Stimulated activated CD4-positive, alpha-beta T cell treated with anti-CD3 and anti-CD28 coated beads, Interleukin-12 subunit alpha, Interleukin-12 subunit beta, amount 100 ng/mL, for 4 hours (primary cell): Measurements from ENCODE around the gene SGIP1.
"Not testable (repeated sequence)": the region's sequence is repeated elsewhere in the genome, so short reads cannot be mapped to it uniquely, and the experiment has no call there.

ENCODE experiments used
- DNase-seq: peaks from one replicate; pipeline ENCODE4 v3.0.0-alpha.2; 2020

The SGIP1 gene

GRCh38 chr1:66686406-66686805 lies 152.5 kb downstream of the SGIP1 start:
- no peak for DNase-seq

- no peak for DNase-seq
Observed at GRCh38 chr1:66687358-66687757, 153.4 kb downstream of the SGIP1 start.

DNA sequence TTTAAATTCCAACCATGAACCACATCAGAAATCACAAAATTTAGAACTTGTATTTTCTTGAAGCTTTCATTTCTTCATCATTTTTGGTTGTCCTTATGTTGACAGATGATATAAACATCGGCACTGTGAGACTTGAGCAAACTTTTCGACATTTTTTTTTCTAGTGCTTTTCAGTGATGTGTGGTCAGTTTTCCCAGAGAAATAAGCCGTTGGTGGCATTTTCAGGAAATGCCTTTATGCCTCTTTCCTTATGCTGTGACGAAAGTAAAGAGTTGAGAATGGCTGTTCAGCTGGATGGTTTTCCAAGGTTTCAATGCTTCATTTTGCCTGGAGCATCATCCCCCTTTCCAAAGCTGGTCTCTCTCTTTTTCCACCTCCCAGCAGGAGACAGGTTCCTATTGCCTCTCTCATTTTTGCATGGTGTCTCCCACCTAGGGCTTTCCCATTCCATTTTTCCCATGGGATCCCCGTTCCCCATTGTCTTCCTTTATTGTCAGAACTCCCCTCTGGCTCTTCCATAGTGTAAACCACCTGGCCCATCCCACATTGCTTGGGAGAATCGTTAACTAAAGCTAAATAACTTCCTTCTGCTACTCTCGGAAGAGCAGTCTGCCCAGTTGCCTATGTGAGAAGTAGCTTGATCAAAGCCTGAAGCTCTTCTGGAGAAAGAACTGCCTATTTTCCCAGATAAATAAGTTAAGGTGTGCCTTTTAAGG lies 156.9 kb downstream of the SGIP1 start:
- no peak for DNase-seq

- DNase-seq = no peak
Observed at GRCh38 chr1:66692681-66693080, 158.7 kb downstream of the SGIP1 start.

DNA sequence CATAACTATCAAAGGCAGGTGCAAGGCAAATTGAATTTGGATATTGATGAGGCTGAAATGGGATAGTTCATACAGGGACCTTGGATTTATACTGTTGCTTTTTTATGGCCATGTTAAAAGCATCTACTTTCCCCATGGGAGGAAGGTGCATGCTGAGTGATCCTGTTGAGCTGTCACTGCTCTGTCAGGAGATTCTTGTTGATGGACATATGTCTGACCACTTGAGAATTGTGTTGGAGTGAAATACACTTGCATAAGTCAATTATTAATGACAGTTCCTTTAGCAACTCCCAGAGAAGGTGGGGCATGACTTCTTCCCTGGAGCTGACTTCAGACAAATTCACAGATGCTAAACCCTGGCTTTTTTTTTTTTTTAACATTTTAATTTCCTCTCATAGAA lies 159.9 kb downstream of the SGIP1 start:
- DNase-seq = no peak

DNA sequence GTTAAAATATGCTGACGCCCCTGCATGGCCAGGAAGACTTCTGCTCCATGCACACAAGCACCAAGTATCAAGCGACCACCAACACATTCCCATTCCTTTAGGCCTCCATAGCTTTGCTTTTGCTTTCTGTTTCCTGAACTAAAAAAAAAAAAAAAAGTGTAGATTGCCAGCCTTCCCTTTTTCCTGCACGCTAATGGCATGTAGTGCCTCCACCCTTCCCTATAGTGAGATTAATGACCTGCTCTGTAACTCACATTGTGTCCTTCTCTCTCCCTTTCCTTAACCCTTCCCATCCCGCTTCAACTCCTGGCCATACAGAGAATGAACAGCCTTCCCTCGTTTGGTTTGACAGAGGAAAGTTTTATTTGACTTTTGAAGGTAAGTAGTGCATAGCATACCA lies 161.2 kb downstream of the SGIP1 start:
- DNase-seq = no peak

DNA sequence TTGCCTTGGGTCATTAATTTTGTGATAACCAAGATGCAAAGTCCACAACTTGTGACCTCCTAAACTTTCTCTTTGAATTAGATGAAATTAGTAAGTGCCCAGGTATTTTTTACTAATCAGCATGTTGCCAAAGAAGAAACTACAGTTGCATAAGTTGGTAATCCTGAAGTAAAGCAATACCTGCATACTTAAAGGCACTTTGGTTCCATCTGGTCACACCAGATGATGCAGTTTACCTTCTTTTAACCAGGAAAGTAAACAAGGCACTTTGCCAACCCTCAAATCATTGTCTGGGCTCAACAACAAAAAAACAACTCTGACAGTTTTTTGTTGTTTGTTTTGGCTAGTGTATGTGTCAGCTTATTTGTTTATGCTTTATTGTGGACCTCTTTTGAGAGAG lies 162.8 kb downstream of the SGIP1 start:
- no peak for DNase-seq

DNA sequence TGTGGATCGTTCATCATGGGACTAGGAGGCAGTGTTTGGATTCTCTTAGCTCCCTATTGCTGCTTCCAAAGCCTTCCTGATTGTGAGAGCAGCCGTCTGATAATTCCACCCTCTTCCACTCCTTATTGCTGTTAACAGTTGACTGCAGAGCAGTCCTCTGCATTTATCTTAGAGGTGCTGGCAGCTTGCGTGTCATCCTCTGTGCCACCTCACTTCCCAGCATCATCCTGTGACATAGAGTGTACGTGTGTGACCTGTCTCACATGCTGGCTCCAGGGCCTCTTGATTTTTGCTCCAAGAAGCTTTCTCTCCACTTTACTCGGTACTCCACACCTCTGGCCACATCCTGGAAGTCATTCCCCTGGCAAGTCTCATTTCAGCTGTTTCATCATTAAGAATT lies 165.3 kb downstream of the SGIP1 start:
- no peak for DNase-seq

DNA sequence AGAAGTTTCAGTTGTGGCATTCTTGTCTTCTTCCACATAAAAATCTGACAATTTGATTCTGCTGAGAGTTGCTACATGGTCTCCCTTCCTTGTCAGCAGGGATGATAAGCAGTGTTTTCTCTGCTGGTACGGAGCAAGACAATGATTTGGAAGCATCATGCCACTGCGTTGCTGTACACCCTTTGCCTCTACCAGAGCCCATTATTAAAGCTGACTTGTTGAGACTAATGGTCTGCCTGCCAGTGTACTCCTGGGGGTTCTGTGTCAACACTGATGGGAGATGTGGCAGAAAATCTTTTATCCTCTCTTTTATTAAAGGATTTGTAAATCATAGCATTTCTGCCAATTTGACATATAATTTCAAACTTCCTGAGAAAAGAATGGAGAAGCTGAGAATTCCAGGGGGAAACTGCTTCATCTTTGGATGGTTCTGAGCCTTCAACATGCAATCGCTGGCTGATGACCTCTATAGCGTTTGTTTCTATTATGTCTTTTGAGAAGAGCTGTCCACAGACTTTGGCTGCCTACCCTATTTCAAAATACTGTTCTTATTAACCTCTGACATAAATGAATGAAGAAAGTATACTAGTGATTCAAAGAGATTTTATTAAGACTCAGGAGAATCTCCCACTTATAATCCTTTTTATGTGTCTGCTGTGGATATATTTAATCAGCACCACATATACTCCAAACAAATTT lies 170.4 kb downstream of the SGIP1 start:
- DNase-seq = no peak

DNA sequence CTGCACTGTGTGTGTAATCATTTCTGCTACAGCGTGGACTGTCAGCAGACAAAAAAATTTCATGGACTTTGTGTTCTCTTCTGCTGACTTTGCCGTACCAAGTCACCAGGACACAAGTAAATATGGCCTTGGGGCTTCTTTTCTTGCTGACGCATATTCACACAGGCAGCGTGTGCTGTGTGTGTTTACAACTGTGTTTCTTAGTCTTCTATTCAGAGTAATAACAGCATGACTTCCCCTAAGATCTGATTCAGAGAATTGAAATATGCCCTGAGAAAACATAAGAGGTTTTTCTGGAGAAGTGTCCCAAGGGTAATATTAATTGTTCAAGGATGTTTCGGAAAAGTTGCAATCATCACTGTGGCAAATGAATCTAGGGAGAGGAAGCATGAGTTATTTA lies 171.2 kb downstream of the SGIP1 start:
- DNase-seq = no peak

- no peak for DNase-seq
Observed at GRCh38 chr1:66711420-66711819, 177.5 kb downstream of the SGIP1 start.

GRCh38 chr1:66712839-66713238 lies 178.9 kb downstream of the SGIP1 start:
- no peak for DNase-seq

DNA sequence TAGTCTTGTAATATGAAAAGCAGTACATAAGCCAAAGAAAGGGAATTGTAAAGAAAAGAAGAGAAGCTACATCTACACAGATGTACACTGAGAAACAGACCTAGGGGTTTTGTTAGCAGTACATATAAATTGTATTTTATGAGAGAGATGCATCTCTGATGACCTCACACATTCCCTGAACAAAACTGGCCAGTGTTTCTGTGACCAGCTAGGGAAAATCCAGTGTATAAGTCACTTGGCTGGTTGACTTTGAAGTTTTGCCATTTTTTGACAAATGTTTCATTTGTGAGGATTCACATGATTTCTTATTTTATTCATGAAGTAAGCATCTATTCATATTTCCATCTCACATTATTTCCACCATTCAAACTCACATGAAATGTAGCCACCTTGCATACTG lies 190.0 kb downstream of the SGIP1 start:
- DNase-seq = no peak

- DNase-seq = peak; percentile 11
Observed at GRCh38 chr1:66725885-66726665, 192.1 kb downstream of the SGIP1 start.

DNA sequence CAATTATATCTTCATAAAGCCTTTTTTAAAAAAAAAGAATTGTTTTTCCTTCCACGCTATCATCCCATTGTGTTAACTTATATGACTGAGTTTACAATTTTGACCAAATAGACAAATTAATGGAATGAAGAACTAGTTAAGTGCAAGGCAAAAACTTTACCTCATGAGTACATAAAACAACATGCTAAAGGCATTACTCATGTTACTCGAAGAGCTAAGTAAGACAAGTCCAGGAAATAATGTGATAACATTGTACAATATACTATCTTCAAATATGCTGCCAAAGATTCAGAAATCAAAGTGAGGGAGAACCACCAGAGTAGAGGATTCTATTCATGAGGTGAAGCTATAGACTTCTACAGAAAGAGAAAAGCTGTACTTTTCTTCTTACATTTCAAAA lies 194.1 kb downstream of the SGIP1 start:
- DNase-seq = no peak

- DNase-seq = not testable (repeated sequence)
Observed at GRCh38 chr1:66728716-66729115, 194.8 kb downstream of the SGIP1 start.

GRCh38 chr1:66729119-66729518 lies 195.2 kb downstream of the SGIP1 start:
- DNase-seq = no peak

GRCh38 chr1:66729523-66729922 lies 195.6 kb downstream of the SGIP1 start:
- DNase-seq = no peak

GRCh38 chr1:66730462-66730861 lies 196.5 kb downstream of the SGIP1 start:
- no peak for DNase-seq

DNA sequence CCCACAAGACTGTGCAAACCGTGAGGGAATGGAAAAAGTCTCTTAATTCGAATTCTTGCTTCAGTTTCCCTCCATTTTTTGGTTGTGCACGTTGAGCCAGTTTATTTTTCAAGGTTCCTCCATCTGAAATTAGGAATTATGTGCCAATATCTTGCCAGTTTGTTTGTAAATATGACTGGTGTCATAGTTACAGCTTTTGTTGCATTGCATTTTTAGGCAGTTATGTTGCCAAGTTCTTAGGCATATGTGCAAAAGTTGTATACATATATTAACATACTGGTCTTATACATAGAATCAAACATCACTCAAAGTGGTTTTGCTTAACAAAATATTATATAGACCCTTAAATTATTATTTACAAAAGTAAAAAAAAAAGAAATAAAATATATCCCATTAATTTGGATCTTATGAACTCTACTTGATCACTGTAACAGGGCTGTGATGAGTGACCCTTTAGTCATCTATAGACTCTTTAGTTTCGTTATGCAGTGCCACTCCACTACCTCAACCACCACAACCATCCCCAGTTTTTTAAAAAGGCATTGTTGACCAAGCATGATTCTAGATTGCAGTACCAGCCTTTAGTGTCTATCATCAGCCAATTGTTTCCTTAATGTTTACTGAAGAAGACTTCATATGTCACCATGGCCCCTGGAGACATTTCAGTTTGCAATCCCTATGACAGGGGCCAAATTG lies 197.4 kb downstream of the SGIP1 start:
- no peak for DNase-seq

GRCh38 chr1:66732407-66733166 lies 198.6 kb downstream of the SGIP1 start:
- DNase-seq = no peak

DNA sequence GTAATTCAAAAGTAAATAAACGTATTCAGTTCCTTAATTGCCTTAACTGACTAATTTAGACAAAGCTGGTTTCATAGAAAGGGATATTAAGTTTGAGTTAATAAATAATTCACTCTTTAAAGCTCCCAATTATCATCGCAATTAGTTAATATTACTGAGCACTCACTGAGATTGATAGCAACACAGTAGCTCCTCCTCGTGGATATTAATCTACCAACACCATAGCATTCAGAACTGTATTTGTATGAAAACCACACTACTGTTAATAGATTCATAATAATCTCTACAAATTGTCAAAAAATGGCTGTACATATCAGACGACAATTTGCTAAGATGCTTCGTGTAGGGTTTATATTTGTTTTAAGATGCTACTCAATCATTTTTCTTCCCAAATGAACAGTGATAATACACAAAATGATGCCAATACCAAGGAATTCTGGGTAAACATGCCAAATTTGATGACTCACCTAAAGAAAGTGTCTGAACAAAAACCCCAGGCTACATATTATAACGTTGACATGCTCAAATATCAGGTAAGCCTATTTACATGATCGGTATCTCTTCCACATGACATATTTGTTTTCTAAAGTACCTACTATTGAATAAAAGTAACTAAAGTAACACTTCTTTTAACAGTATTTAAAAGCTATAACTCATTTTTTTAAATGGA lies 199.5 kb downstream of the SGIP1 start:
- DNase-seq = no peak
